DMS114 treated with DMSO at 0.1 percent for 48 hours (cell line): ENCODE measurements around the gene APOL5.

Experiments used
- DNase-seq: peaks from one replicate; lab custom pipeline; 2025; ENCODE audit not compliant: unreplicated experiment; lab: John Stamatoyannopoulos, UW

Gene APOL5

DNA sequence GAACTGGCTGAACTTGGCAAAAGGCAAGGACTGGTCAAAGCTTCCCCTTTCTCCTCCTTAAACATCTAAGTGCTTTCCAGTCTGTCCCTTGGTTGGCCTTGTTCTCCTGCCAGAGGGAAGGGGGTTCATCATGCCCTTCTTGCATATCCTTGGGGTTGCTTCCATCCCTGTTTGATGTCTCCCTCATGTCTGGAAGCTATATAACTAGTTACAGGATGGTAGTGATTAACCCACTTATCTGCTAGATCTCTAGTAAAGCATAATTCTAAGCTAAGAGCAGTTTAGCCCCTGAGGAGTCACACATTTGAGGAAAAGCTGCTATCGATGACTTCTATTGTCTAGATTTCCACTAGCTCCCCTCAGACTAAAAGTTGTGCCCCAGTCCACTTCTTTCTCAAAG lies 22.9 kb downstream of the APOL5 start:
- DNase-seq: no peak

GRCh38 chr22:35742342-35743100 lies 24.8 kb downstream of the APOL5 start:
- DNase-seq: no peak

- no peak for DNase-seq
Measured at GRCh38 chr22:35743326-35743860, 25.7 kb downstream of the APOL5 start.

DNA sequence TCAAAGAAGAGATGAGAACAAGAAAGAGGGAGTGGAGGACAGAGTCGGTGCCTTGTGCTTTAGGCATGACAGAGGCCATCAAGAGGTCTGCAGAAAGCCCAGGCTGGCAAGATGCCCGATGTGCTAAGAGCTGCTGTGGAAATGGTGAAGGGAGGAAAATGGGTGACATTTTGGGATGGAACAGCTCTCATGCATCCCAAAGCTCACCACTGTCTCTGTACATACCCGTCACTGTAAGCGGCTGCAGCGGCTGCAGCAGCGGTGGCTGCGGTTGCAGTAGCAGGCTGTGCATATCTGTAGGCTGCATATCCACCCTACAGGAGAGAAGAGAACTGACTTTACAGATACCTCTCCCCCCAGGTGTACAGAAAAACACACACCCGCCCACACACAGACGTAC lies 28.6 kb downstream of the APOL5 start:
- DNase-seq: no peak

- no peak for DNase-seq
Measured at GRCh38 chr22:35746946-35747703, 29.5 kb downstream of the APOL5 start.

GRCh38 chr22:35749808-35750207 lies 32.1 kb downstream of the APOL5 start:
- DNase-seq: no peak

- no peak for DNase-seq
Measured at GRCh38 chr22:35752006-35752862, 34.6 kb downstream of the APOL5 start.

GRCh38 chr22:35752863-35753189 lies 35.2 kb downstream of the APOL5 start:
- DNase-seq: no peak

GRCh38 chr22:35754761-35755160 lies 37.1 kb downstream of the APOL5 start:
- DNase-seq: no peak

- DNase-seq: no peak
Measured at GRCh38 chr22:35756722-35757121, 39.0 kb downstream of the APOL5 start.

GRCh38 chr22:35758394-35758793 lies 40.7 kb downstream of the APOL5 start:
- no peak for DNase-seq

- no peak for DNase-seq
Measured at GRCh38 chr22:35761037-35761436, 43.4 kb downstream of the APOL5 start.

DNA sequence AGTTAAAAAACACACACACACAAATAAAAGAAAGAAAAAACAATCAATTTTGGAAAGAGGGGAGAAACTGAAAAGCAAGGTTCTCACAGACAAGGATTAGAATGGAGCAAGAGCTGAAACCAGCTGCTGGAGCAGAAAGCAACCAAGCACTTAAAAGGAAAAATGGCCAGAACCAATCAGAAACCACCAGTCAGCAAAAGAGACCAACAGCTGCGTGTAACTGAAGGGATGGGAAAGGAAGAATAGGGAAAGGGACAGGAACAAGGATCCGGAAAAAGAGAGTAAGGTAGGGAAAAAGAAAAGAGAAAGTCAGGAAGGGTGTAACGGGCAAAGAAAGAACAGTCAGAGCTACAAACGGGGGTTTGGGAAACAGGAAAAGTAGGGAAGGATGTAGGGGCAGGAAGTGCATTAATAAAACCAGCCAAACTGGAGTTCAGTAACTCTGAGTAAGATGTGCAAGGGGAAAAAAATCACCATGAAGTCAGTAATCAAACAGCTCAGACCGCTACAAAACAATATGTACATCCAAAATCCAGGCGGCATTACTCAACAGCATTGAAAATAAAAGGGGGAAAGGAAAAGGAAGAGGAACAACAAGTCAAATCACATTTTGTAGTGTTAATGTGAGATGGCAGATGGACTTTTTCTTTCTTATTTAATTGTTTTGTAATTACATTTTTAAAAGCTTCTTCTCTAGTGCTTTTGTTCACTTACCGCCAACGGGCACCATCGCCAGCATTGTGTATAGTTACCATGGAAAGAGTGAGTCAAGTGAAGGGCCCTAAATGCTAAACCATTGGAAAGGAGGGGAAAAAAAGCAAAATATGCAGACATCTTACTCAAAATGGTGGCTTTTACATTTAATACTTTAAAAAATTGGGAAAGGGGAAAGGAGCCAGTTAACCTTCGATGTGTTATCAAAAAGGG lies 49.2 kb downstream of the APOL5 start:
- no peak for DNase-seq

DNA sequence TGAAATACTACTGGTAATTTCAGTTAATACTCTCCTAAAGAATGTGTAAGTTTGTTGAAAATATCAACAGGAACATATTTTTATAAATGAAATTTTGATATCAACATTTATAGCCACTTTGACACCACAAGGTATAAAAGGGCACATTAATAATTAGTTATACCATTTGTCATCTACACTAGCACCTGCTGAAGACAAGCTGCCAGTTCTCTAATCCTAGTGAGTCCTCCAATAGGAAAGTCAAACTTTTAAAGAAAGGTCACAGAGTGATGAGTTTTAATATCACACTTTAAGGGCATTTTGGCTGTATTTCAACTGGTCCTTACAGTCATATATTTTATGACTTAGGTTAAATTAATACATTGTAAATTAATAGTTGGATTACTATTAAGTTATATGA lies 52.3 kb downstream of the APOL5 start:
- no peak for DNase-seq

GRCh38 chr22:35775339-35775738 lies 57.7 kb downstream of the APOL5 start:
- no peak for DNase-seq

GRCh38 chr22:35777335-35777975 lies 59.8 kb downstream of the APOL5 start:
- DNase-seq: no peak
